H1 (cell line): ENCODE data around the gene RGL3. TPM values are rescaled to one million over a fixed set of nuclear protein-coding genes. Genes with fewer than 3 reads are reported as not detected.

Experiments used
- CHD1 ChIP-seq: IDR thresholded peaks from 2 replicates; pipeline ENCODE4 v1.6.1; 2012; ENCODE audit warnings: low read depth, low read length, improper control_type of control experiment
- CHD2 ChIP-seq: IDR thresholded peaks from 2 replicates; pipeline ENCODE4 v1.6.1; 2012; ENCODE audit warnings: low read length, improper control_type of control experiment
- EP300 ChIP-seq, 2 experiments: IDR thresholded peaks; 1 replicate in 1 of 2; 2 replicates in 1 of 2; pipeline ENCODE4 v1.6.1; 2011 to 2012; ENCODE audit warnings: low read depth in 2 of 2, low read length in 2 of 2, mild to moderate bottlenecking in 2 of 2, borderline replicate concordance in 1 of 2, inconsistent platforms in 1 of 2, moderate library complexity in 1 of 2
- JUND ChIP-seq: IDR thresholded peaks from 2 replicates; pipeline ENCODE4 v1.6.1; 2011; ENCODE audit warnings: mild to moderate bottlenecking, improper control_type of control experiment, low read length
- KDM5A ChIP-seq: fragments of 200-600 bp; IDR thresholded peaks from 2 replicates; pipeline ENCODE4 v1.7.1; 2012; ENCODE audit warnings: mild to moderate bottlenecking, low read length, inconsistent platforms, mixed read lengths
- RAD21 ChIP-seq, 2 experiments: IDR thresholded peaks in 1 of 2; conservative IDR thresholded peaks in 1 of 2; 2 replicates each; pipeline ENCODE4 v1.6.1; 2011; ENCODE audit warnings: low read depth in 2 of 2, low read length in 2 of 2, improper control_type of control experiment in 1 of 2, inconsistent platforms in 1 of 2, mild to moderate bottlenecking in 1 of 2, moderate library complexity in 1 of 2
- RBBP5 ChIP-seq: IDR thresholded peaks from 2 replicates; pipeline ENCODE4 v1.7.1; 2012; ENCODE audit warnings: low read depth, mild to moderate bottlenecking, inconsistent platforms, low read length, moderate library complexity, borderline replicate concordance
- SUZ12 ChIP-seq: fragments of 200-600 bp; sonication (generic); IDR thresholded peaks from 2 replicates; pipeline ENCODE4 v1.6.1; 2012; ENCODE audit warnings: mild to moderate bottlenecking, inconsistent platforms, low read length, moderate library complexity, mixed read lengths
- TBP ChIP-seq: IDR thresholded peaks from 2 replicates; pipeline ENCODE4 v1.6.1; 2011; ENCODE audit warnings: low read depth, low read length, improper control_type of control experiment
- polyA plus RNA-seq, 7 experiments: library from polyadenylated mRNA; depleted of rRNA in 3 of 7; stranded (reverse) in 5 of 7; unstranded in 2 of 7; fragments of >200 nt in 5 of 7; fragments of 200-250 nt in 2 of 7; gene quantifications; 1 replicate in 5 of 7; 2 replicates in 1 of 7; 4 replicates in 1 of 7; pipeline versions ENCODE4 v1.2.1 to v1.2.3, GENCODE V29; 2011 to 2013; ENCODE audit warnings: missing spikeins in 2 of 7, mixed read lengths in 2 of 7
- total RNA-seq: library from RNA; stranded (reverse); fragmentation: NEBNext Ultra II Directional; extraction: Animal tissue kit (Norgen Biotek cat#: 25700); gene quantifications from 2 replicates; pipeline ENCODE4 v1.2.1, GENCODE V29; 2021
- TF ChIP-seq, protein P1 (sequence below): fragments of 300-600 bp; sonication (generic); IDR thresholded peaks from 2 replicates; pipeline ENCODE4 v1.7.1; 2012; ENCODE audit warnings: low read length, moderate library complexity, mild to moderate bottlenecking, inconsistent platforms; ENCODE audit not compliant: insufficient replicate concordance

RGL3 gene
- total and polyA plus RNA-seq, 2 of the 8 experiments (the other 6 are each of a cell fraction or from before 2014, with no cell fraction given), result 36.9 to 40.9 TPM

- TF ChIP-seq, protein P1, sequence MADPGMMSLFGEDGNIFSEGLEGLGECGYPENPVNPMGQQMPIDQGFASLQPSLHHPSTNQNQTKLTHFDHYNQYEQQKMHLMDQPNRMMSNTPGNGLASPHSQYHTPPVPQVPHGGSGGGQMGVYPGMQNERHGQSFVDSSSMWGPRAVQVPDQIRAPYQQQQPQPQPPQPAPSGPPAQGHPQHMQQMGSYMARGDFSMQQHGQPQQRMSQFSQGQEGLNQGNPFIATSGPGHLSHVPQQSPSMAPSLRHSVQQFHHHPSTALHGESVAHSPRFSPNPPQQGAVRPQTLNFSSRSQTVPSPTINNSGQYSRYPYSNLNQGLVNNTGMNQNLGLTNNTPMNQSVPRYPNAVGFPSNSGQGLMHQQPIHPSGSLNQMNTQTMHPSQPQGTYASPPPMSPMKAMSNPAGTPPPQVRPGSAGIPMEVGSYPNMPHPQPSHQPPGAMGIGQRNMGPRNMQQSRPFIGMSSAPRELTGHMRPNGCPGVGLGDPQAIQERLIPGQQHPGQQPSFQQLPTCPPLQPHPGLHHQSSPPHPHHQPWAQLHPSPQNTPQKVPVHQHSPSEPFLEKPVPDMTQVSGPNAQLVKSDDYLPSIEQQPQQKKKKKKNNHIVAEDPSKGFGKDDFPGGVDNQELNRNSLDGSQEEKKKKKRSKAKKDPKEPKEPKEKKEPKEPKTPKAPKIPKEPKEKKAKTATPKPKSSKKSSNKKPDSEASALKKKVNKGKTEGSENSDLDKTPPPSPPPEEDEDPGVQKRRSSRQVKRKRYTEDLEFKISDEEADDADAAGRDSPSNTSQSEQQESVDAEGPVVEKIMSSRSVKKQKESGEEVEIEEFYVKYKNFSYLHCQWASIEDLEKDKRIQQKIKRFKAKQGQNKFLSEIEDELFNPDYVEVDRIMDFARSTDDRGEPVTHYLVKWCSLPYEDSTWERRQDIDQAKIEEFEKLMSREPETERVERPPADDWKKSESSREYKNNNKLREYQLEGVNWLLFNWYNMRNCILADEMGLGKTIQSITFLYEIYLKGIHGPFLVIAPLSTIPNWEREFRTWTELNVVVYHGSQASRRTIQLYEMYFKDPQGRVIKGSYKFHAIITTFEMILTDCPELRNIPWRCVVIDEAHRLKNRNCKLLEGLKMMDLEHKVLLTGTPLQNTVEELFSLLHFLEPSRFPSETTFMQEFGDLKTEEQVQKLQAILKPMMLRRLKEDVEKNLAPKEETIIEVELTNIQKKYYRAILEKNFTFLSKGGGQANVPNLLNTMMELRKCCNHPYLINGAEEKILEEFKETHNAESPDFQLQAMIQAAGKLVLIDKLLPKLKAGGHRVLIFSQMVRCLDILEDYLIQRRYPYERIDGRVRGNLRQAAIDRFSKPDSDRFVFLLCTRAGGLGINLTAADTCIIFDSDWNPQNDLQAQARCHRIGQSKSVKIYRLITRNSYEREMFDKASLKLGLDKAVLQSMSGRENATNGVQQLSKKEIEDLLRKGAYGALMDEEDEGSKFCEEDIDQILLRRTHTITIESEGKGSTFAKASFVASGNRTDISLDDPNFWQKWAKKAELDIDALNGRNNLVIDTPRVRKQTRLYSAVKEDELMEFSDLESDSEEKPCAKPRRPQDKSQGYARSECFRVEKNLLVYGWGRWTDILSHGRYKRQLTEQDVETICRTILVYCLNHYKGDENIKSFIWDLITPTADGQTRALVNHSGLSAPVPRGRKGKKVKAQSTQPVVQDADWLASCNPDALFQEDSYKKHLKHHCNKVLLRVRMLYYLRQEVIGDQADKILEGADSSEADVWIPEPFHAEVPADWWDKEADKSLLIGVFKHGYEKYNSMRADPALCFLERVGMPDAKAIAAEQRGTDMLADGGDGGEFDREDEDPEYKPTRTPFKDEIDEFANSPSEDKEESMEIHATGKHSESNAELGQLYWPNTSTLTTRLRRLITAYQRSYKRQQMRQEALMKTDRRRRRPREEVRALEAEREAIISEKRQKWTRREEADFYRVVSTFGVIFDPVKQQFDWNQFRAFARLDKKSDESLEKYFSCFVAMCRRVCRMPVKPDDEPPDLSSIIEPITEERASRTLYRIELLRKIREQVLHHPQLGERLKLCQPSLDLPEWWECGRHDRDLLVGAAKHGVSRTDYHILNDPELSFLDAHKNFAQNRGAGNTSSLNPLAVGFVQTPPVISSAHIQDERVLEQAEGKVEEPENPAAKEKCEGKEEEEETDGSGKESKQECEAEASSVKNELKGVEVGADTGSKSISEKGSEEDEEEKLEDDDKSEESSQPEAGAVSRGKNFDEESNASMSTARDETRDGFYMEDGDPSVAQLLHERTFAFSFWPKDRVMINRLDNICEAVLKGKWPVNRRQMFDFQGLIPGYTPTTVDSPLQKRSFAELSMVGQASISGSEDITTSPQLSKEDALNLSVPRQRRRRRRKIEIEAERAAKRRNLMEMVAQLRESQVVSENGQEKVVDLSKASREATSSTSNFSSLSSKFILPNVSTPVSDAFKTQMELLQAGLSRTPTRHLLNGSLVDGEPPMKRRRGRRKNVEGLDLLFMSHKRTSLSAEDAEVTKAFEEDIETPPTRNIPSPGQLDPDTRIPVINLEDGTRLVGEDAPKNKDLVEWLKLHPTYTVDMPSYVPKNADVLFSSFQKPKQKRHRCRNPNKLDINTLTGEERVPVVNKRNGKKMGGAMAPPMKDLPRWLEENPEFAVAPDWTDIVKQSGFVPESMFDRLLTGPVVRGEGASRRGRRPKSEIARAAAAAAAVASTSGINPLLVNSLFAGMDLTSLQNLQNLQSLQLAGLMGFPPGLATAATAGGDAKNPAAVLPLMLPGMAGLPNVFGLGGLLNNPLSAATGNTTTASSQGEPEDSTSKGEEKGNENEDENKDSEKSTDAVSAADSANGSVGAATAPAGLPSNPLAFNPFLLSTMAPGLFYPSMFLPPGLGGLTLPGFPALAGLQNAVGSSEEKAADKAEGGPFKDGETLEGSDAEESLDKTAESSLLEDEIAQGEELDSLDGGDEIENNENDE, result no peak
- TF ChIP-seq TBP, result no peak
- no peak for TF ChIP-seq RAD21 (IDR thresholded peaks at IDR 0.05 in 1 of 2, conservative IDR thresholded peaks at IDR 0.05 in 1 of 2; ENCODE audit: low read depth in 2 of 2, low read length in 2 of 2)
- TF ChIP-seq EP300 (IDR thresholded peaks at IDR 0.05; ENCODE audit: borderline replicate concordance in 1 of 2, low read depth in 2 of 2, low read length in 2 of 2), result no peak
- no peak for TF ChIP-seq KDM5A
- no peak for TF ChIP-seq SUZ12
- no peak for TF ChIP-seq RBBP5
- no peak for TF ChIP-seq CHD2
- TF ChIP-seq JUND, result no peak
- TF ChIP-seq CHD1, result no peak
- TF ChIP-seq, all 59 proteins: peak for 0
Observed at GRCh38 chr19:11456659-11457058, 37.5 kb upstream of the RGL3 start (continued).
